Heart left ventricle (tissue), 13 donors: ENCODE measurements around the gene INPP4A.

Experiments used
- POLR2A ChIP-seq, 2 donors: fragments of 450-650 bp; IDR thresholded peaks; one replicate each; pipeline ENCODE4 v1.6.1; 2017; ENCODE audit warnings: antibody characterized with exemption in 2 of 2, mild to moderate bottlenecking in 2 of 2, moderate library complexity in 2 of 2
- TF ChIP-seq, protein P1 (sequence below), 12 donors: fragments of 200-600 bp; sonication (generic) in 4 of 12; IDR thresholded peaks; one replicate each; pipeline versions ENCODE4 v1.5.0 to v1.8.0; 2018 to 2022; ENCODE audit warnings: antibody characterized with exemption in 12 of 12, mild to moderate bottlenecking in 5 of 12
- donor health status: ischemic (EF 13 %, LVEDD 7.1; RV severe dilation, severe dysfunction).
- donor health status: DM: no; HTN: yes; CAD: no.
- donor health status: DM: no; HTN: no; CAD: no.
- donor health status: ischemic (EF 25% LVEDD 6.9; RV normal size, moderate dysfunction).
- donor health status: ischemic (EF 25% LVEDD 5.7; RV mildly dilated, moderate dysfunction).
- donor health status: ischemic (EF 35%, LVEDD 5.7; RV mildly dilated, moderate dysfunction).
- donor health status: nonischemic (EF 11% LVEDD 7.7; RV severe dilation, severe dysfunction).
- donor health status: DM: yes; HTN: yes; CAD: no.
- donor health status: PGD.
- donor health status: ischemic (EF 29% LVEDD 5.4; RV normal size, mild dysfunction).
- donor health status: nonischemic (EF 23%, LVEDD 6.1; RV moderate dilation, normal function).

GRCh38 chr2:98570356-98570755, 125.7 kb downstream of the INPP4A start:
- TF ChIP-seq, protein P1, sequence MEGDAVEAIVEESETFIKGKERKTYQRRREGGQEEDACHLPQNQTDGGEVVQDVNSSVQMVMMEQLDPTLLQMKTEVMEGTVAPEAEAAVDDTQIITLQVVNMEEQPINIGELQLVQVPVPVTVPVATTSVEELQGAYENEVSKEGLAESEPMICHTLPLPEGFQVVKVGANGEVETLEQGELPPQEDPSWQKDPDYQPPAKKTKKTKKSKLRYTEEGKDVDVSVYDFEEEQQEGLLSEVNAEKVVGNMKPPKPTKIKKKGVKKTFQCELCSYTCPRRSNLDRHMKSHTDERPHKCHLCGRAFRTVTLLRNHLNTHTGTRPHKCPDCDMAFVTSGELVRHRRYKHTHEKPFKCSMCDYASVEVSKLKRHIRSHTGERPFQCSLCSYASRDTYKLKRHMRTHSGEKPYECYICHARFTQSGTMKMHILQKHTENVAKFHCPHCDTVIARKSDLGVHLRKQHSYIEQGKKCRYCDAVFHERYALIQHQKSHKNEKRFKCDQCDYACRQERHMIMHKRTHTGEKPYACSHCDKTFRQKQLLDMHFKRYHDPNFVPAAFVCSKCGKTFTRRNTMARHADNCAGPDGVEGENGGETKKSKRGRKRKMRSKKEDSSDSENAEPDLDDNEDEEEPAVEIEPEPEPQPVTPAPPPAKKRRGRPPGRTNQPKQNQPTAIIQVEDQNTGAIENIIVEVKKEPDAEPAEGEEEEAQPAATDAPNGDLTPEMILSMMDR (IDR thresholded peaks at IDR 0.05), result no peak
- no peak for TF ChIP-seq POLR2A (IDR thresholded peaks at IDR 0.05)
